NCI-H1694 (cell line): ENCODE results near the gene USP25.
"Not testable (repeated sequence)": the region's sequence is repeated elsewhere in the genome, so short reads cannot be mapped to it uniquely, and the experiment has no call there.

Experiments used
- DNase-seq: peaks from one replicate; lab custom pipeline; 2025; lab: John Stamatoyannopoulos, UW

Gene USP25

DNA sequence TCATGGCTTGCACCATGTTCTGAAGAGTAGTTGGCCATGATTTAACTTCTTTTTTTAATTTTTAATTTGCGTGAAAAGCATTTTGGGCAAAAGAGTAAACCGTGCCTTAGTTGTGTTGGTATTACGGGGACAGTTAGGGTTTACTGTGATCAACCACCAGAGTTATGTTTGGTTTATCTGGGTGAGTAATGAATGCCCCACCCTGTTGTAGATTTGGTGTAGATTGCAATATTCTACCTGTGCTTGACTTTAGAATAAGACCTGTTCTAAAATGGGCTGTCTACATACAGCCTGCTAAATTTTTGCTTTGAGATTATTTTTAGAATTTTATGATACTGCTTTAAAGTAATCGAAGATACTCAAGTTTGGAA, 1.4 kb downstream of the USP25 start:
- DNase-seq, result no peak

DNA sequence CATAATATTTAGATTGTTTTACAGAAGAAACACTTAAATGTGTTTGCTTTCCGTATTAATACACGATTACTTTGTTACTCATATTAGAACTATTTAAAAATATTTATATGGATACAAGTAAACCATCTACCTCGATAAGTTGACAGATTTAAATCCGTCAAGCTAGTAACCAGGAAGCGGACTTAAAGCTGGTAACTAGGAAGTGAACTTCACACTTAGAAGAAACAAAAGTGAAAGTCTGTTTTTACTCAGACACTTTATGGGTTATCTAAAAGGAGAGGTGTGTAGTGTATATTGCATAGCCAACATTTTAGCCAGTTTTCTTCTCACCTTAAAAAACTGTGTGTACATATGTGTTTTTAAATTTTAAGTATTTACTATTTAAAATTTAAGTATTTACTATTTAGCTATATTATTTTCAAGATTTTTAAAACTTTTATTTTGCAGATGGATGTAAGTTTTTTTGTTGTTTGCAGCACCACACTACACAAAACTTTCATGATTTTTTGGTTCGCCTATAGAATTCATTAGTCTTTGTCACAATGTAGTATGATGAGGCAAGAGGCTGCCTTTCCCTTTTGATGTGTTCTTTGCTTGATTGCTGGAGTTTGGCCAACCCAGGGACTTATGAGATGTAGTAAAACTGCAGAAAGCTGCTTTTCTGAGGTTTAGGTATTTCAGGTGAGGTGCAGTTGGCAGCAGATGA, 2.7 kb downstream of the USP25 start:
- no peak for DNase-seq

GRCh38 chr21:15732996-15733329, 3.2 kb downstream of the USP25 start:
- DNase-seq, result no peak

DNA sequence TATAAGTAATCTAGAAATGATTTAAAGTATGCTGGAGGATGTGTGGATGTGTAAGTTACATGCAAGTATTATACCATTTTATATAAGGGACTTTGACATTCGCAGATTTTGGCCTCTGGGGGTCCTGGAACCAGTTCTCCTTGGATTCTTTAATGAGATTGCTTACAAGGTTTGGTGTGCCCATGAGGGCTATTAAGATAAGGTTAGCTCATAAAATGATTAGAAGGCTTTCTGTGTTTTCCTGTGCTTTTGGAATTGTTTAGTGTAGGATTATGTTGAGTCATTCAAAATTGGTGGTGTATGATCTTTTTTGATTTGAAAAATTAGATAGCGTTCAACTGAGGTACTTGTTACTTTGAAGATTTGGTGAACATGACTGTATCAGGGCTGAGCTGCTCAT, 5.6 kb downstream of the USP25 start:
- no peak for DNase-seq

DNA sequence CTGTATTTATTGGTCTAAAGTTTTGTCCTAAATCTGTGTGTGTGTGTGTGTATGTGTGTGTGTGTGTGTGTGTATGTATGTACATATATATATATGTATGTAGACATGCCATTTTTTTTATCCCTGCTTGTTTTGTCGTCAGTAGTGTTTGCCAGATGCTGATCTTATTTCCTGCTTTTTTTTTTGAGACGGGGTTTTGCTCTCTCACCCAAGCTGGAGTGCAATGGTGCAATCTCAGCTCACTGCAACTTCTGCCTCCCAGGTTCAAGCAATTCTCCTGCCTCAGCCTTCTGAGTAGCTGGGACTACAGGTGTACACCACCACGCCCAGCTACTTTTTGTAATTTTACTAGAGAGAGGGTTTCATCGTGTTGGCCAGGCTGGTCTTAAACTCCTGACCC, 6.1 kb downstream of the USP25 start:
- DNase-seq, result not testable (repeated sequence)

DNA sequence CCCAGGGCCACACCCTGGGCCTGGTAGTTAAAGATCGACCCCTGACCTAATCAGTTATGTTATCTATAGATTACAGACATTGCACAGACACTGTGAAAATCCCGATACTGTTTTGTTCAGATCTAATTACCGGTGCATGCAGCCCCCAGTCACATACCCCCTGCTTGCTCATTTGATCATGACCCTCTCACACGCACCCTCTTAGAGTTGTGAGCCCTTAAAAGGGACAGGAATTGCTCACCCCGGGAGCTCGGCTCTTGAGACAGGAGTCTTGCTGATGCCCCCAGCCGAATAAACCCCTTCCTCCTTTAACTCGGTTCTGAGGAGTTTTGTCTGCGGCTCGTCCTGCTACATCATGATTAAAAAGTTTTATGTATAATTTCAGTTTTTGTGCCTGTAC, 9.0 kb downstream of the USP25 start:
- not testable (repeated sequence) for DNase-seq

DNA sequence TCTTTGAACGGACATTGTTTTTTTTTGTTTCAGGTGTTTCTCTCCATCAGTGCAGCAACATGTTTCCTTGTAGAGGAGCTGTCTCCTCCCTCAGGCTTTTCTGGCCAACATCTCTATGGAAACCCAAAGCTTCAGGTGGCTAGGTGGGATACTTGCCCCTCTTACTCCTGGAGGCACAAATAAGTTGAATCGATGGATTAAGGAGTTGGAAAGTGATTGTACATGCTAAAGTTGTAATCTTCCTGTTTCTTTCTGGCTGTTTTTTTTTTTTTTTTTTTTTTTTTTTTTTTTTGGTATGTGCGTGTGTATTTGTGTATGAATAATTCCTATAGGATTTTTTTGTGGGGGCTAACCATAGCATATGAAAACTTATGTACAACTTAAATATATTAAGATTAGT, 10.6 kb downstream of the USP25 start:
- DNase-seq, result no peak

DNA sequence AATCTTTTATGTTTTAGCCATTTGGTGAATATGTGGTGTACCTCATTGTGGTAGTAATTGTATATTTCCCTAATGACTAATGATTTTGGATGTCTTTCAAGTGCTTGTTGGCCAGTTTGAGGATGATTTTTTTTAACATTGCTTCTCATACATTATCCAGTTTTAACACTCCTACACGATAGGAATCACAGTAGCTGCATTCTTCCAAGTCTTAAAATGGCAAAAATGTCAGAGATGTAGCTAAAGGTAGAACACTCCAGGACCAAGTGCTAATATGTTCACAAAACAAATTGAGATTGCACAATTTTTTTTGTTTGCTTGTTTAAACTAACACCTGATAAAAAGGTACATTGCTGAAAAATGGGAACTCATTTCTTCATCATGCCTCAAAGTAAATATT, 11.7 kb downstream of the USP25 start:
- no peak for DNase-seq

DNA sequence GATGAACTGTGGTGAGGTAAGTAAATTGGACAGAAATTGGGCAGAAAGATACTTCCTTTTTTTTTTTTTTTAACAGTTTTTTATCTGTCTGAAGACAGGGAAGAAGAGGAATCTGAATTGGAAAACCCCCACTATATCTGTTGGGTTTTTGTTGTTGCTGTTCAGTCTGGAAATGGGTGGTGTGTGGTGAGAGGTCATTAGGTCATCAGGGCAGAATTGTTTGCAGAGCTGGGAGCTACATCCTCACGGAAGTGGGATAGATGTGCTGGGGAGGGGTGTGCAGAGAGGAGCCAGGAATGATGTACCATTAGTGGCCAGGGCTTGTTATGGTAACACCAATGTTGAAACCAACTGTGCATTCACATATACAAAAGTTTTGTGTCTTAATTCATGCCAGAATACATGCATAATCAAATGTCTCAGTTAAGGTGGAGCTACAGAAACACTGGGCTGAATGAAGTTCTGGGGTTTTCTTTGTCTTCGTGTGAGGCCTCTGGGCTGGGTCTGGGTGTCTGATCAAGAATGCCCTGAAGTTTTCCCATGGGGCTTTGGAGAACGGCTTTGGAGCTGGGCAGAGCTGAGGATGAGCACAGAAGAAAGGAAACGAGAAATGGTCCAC, 12.4 kb downstream of the USP25 start:
- DNase-seq, result no peak

GRCh38 chr21:15742694-15743093, 12.9 kb downstream of the USP25 start:
- DNase-seq, result no peak

DNA sequence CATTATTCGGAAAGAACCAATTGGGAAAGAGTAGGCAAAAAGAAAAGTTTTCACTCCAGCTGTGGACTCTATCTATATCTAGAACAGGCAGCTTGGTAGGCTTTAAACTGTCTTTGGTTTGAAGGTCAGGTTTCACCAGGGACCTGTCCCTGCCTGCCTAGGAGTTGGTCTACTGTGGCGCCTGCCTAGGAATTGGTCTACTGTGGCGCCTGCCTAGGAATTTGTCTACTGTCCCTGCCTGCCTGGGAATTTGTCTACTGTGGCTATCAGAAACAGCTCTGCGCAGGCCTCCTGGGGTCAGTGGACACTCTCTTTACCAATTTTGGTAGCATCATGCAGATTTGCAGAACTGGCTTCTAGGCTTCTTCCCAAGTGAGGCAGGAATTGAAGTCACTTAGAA, 13.8 kb downstream of the USP25 start:
- DNase-seq, result no peak

DNA sequence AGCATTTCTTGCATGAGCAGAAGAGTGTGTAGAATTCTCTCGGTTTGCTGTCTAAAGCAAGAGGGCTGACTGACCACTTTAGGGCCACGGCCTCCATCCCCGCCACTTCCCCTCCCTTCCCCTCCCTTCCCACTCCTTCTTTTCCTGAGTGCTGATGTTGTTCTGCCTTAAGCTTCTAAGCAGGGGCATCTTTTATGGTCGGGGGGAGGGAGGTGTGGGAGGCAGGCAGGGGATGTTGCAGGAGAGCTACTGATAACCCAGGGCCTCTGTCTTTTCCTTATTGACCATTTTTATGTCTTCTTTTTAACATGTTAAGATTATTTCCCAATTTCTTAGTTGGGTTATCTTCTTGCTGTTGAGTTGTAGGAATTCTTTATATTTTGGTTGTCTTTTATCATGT, 15.1 kb downstream of the USP25 start:
- no peak for DNase-seq

DNA sequence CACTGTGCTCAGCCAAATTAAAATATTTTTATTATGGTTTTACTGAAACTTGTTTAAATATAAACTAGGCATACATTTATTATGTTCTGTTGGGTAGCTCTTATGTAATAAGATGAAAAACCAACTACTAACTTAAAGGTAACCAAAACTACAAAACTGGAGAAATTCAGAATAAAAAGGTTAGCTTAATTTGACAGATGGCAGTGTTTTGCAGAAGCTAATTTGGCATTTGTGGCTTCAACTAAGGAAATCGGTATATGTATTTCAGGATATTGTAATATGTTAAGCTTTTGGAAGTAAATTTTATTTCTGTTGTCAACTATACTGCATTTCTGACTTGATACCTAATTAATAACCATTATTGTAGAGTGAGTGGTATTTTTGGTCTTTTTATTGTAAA, 18.8 kb downstream of the USP25 start:
- no peak for DNase-seq

DNA sequence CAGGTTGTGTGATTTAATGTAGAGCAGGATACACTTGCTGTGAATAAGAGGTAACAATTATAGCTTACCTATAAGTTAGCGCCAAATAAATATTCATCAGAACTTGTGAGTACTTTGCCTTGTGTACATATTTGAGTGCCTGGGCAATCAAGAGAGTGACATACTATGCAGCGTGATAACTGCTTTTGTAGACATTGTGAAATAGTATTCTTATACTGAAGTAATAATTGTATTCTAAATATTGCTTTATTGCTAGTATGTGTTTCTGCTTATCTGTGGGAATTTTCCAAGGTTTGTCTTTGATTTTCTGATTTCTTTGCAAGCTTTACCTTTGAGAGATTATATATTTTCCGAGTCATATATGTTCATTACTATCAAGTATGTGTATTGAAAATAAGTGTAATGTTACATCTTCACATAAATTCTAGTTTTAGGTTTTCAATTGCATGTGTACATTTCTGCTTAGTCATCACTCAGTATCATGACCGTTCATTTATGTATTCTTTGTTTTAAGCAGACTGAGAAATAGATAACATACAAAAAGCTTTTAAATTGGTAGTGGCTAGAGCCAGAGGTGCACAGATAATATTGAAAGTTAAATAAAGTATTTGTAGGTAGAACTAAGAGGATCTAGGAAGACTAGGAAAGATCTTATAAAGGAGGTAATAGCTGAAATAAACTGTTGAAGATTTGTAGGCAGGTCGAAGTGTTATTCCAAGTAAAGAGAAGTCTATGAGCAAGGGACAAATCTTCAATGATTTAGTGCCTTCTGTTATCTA, 19.5 kb downstream of the USP25 start:
- DNase-seq, result no peak

- DNase-seq, result no peak
These were observed 20.0 kb downstream of the USP25 start for GRCh38 chr21:15749861-15750159.

DNA sequence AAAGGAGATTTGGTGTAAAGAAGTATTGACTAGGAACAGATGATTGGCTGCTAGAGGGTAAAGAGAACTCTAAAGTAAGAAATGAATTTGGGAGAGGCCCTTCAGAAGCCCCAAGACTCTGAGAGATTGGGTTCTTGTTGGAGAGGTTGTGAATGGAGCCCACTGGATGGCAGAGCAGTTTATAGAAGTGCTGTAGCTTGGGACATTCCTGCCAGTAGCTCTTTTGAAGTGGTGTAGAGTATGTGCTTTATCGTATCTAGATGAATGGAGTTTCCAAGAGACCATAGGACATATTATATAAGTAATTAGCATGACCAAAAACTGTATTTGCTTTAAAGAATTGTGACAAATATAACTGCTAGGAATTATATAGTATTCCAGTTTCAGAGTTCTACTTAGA, 21.3 kb downstream of the USP25 start:
- DNase-seq, result no peak

- no peak for DNase-seq
These were observed 21.8 kb downstream of the USP25 start for GRCh38 chr21:15751546-15751945.

DNA sequence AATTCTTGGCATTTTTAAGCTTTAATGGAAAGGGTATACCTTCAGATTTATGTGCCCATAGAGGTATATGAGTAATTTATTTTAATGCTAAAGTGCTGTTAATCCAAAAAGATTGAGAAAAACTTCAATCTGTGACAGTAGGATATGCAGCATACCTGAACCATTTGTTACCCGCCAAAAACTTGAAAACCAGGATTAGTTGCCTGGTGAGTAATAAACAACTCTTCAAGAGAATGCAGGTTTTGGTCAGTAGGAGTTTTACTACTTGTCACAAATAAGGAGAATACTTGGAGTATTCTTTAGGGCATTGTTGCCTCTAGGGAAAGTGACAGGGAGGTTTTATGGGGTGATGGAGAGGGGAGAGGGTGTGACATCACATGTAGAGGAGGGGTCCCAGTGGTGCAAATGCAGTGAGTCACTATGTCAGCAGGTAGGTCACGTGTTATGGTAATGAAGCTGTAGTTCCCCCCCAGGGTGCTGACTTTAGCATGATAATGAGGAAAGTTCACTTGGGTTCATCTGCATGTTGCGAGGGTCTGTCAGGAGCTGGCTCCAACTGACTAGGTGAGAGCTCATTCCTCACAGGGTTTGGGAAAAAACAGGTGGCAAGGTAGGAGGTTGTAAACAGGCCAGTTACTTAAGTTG, 23.1 kb downstream of the USP25 start:
- no peak for DNase-seq

GRCh38 chr21:15753741-15754140, 24.0 kb downstream of the USP25 start:
- DNase-seq, result no peak

- DNase-seq, result no peak
These were observed 24.9 kb downstream of the USP25 start for GRCh38 chr21:15754640-15755039.

GRCh38 chr21:15755125-15755524, 25.3 kb downstream of the USP25 start:
- DNase-seq, result no peak

- DNase-seq, result no peak
These were observed 29.7 kb downstream of the USP25 start for GRCh38 chr21:15759469-15759868.

GRCh38 chr21:15761507-15762100, 31.8 kb downstream of the USP25 start:
- no peak for DNase-seq
